ENCODE data around the gene LHFPL2. TPM values are rescaled to one million over a fixed set of nuclear protein-coding genes. Genes with fewer than 3 reads are reported as not detected.

LHFPL2 gene
- total RNA-seq, 2 experiments from 2014 or later = 0.20 TPM; not detected in 1

DNA sequence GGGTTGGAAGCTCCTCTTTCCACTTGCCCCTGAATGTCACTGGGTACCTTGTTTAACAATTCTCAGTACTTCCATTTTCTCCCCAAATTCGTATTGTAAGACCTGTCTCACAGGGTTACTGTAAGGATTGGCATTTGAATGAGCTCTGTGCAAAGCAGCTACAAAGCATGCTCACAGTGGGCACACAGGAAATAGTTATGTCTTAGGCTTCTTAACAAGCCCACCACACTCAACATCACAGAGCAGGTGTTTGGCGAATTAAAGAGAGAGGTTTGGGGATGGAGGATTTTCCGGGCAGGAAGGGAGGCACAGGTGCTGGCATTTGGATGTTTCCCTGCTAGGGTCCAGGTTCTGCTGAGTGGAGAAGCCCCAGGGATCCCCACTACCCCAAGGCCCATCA lies 17.0 kb upstream of the LHFPL2 start:
- no peak overlapping the region for H3K4me3 Mint-ChIP-seq
- H3K27ac Mint-ChIP-seq = no peak overlapping the region
- ChIA-PET CTCF (no interaction called here), POLR2A (no interaction called here)
- TF ChIP-seq, protein P1, sequence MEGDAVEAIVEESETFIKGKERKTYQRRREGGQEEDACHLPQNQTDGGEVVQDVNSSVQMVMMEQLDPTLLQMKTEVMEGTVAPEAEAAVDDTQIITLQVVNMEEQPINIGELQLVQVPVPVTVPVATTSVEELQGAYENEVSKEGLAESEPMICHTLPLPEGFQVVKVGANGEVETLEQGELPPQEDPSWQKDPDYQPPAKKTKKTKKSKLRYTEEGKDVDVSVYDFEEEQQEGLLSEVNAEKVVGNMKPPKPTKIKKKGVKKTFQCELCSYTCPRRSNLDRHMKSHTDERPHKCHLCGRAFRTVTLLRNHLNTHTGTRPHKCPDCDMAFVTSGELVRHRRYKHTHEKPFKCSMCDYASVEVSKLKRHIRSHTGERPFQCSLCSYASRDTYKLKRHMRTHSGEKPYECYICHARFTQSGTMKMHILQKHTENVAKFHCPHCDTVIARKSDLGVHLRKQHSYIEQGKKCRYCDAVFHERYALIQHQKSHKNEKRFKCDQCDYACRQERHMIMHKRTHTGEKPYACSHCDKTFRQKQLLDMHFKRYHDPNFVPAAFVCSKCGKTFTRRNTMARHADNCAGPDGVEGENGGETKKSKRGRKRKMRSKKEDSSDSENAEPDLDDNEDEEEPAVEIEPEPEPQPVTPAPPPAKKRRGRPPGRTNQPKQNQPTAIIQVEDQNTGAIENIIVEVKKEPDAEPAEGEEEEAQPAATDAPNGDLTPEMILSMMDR (IDR thresholded peaks at IDR 0.05) = no peak
- DNase-seq (no peak), ATAC-seq (no peak)
- no peaks in the 10 kb centered on the region for H3K36me3 Mint-ChIP-seq (ENCODE audit: low read depth)
- no peaks in the 10 kb centered on the region for H3K9me3 Mint-ChIP-seq
- H3K4me1 Mint-ChIP-seq (ENCODE audit: low read depth) = no peaks in the 10 kb centered on the region
- intact Hi-C loops (cut with micrococcal nuclease) = no loop called here
- H3K27me3 Mint-ChIP-seq = peaks cover 3% of the 10 kb centered on the region

DNA sequence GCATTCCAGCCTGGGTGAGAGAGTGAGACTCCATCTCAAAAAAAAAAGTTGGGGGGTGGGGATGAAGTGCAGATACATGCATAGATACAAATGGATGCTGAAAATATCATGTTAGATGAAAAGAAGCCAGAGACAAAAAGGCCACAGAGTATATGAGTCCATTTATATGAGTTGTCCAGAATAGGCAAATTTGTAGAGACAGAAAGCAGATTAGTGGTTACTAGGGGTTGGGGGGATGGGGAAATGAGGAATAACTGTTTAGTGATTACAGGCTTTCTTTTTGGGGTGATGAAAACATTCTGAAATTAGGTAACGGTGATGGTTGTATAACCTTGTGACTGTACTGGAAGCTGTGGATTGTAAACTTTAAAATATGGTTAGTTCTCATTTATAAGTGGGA lies 13.8 kb upstream of the LHFPL2 start:
- Mint-ChIP-seq H3K27ac (no peak overlapping the region), H3K27me3 (peaks cover 3% of the 10 kb centered on the region), H3K4me1 (ENCODE audit: low read depth) (no peaks in the 10 kb centered on the region), H3K9me3 (no peaks in the 10 kb centered on the region), H3K4me3 (no peak overlapping the region), H3K36me3 (ENCODE audit: low read depth) (no peaks in the 10 kb centered on the region)
- DNase-seq = no peak
- ChIA-PET CTCF (no interaction called here), POLR2A (no interaction called here)
- TF ChIP-seq, protein P1 (IDR thresholded peaks at IDR 0.05) = no peak
- intact Hi-C loops (cut with micrococcal nuclease) = no loop called here
- no peak for ATAC-seq

DNA sequence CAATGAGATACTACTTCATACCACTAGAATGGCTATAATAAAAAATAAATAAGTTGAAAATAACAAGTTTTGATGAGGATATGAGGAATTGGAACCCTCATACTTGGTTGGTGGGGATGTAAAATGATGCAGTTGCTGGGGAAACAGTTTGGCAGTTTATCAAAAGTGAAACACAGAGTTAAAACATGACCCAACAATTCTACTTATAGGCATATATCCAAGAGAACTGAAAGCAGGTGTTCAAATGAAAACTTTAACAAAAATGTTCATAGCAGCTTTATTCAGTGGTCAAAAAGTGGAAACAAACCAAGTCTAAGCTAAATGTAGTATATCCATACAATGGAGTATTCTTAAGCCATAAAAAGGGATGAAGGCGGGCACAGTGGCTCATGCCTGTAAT lies 13.1 kb upstream of the LHFPL2 start:
- Mint-ChIP-seq H3K27ac (no peak overlapping the region), H3K4me3 (no peak overlapping the region), H3K27me3 (peaks cover 5% of the 10 kb centered on the region), H3K4me1 (ENCODE audit: low read depth) (no peaks in the 10 kb centered on the region), H3K9me3 (no peaks in the 10 kb centered on the region), H3K36me3 (ENCODE audit: low read depth) (no peaks in the 10 kb centered on the region)
- POLR2A ChIA-PET = no interaction called here
- DNase-seq (no peak), ATAC-seq (no peak)
- intact Hi-C loops (cut with micrococcal nuclease) = no loop called here
- CTCF ChIA-PET = no interaction called here
- TF ChIP-seq, protein P1 (IDR thresholded peaks at IDR 0.05) = no peak

DNA sequence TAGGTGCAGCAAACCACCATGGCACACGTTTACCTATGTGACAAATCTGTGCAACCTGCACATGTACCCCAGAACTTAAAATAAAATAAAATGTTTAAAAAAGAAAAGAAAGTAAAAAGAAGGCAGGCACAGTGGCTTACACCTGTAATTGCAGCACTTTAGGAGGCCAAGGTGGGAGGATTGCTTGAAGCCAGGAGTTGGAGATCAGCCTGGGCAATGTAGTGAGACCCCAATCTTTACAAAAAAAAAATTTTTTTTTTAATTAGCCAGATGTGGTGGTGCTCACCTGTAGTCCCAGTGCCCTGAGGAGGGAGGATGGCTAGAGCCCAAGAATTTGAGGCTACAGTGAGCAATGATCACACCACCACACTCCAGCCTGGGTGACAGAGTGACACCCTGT lies 12.5 kb upstream of the LHFPL2 start:
- no peak for DNase-seq
- ChIA-PET CTCF (no interaction called here), POLR2A (no interaction called here)
- Mint-ChIP-seq H3K4me1 (ENCODE audit: low read depth) (no peaks in the 10 kb centered on the region), H3K36me3 (ENCODE audit: low read depth) (no peaks in the 10 kb centered on the region), H3K27me3 (peaks cover 5% of the 10 kb centered on the region), H3K4me3 (no peak overlapping the region), H3K27ac (no peak overlapping the region), H3K9me3 (no peaks in the 10 kb centered on the region)
- TF ChIP-seq, protein P1 (IDR thresholded peaks at IDR 0.05) = no peak
- intact Hi-C loops (cut with micrococcal nuclease) = no loop called here
- ATAC-seq = no peak

DNA sequence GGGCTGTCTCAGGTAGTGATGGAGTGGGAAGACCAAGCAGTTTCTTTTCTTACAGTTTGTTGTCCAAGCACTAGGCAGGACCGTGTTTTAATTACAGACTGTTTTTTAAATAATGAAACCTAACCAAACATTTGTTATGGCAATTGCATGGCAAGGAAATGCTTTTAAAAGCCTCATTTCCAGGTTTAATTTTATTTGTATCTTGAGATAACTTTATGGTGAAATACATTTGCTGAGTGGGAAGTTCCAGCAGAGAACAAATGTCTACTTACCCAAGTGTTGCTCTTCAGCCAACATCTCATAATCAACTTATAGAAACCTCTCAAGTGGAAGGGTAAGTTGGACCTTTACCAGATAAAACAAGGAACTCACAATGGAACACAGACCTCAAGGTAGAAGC lies 11.8 kb upstream of the LHFPL2 start:
- CTCF ChIA-PET = no interaction called here
- Mint-ChIP-seq H3K36me3 (ENCODE audit: low read depth) (no peaks in the 10 kb centered on the region), H3K27me3 (peaks cover 7% of the 10 kb centered on the region), H3K27ac (no peak overlapping the region), H3K4me3 (no peak overlapping the region), H3K9me3 (no peaks in the 10 kb centered on the region), H3K4me1 (ENCODE audit: low read depth) (no peaks in the 10 kb centered on the region)
- DNase-seq (no peak), ATAC-seq (no peak)
- POLR2A ChIA-PET = no interaction called here
- intact Hi-C loops (cut with micrococcal nuclease) = no loop called here
- TF ChIP-seq, protein P1 (IDR thresholded peaks at IDR 0.05) = no peak

Data from activated CD8-positive, alpha-beta T cell treated with anti-CD3 and anti-CD28 coated beads for 36 hours (primary cell).